GM23248 (cell line): Measurements from ENCODE around the gene TRAPPC3. TPM values are rescaled to one million over a fixed set of nuclear protein-coding genes. Genes with fewer than 3 reads are reported as not detected.

Experiments
- DNase-seq: peaks from one replicate; pipeline ENCODE4 v3.0.0-alpha.2; 2015
- H2AFZ ChIP-seq: fragments of 200-600 bp; sonication (generic); 2 replicates; pipeline ENCODE4 v1.6.1; 2016; ENCODE audit warnings: antibody characterized with exemption
- H3F3A ChIP-seq: fragments of 200-600 bp; sonication (generic); 2 replicates; pipeline ENCODE4 v1.6.1; 2016; ENCODE audit warnings: mild to moderate bottlenecking, antibody characterized with exemption, mixed run types; ENCODE audit not compliant: insufficient read depth
- H3K27ac ChIP-seq: fragments of 200-600 bp; sonication (generic); 2 replicates; pipeline ENCODE4 v1.5.1; 2016; ENCODE audit warnings: mild to moderate bottlenecking
- H3K27me3 ChIP-seq: fragments of 200-600 bp; sonication (generic); replicated peaks from 2 replicates; pipeline ENCODE4 v1.6.1; 2016; ENCODE audit warnings: mild to moderate bottlenecking; ENCODE audit not compliant: insufficient read depth
- H3K36me3 ChIP-seq: fragments of 200-600 bp; sonication (generic); 2 replicates; pipeline ENCODE4 v1.6.1; 2016; ENCODE audit warnings: low read depth, mild to moderate bottlenecking
- H3K4me1 ChIP-seq: fragments of 200-600 bp; sonication (generic); 2 replicates; pipeline ENCODE4 v1.6.1; 2016; ENCODE audit warnings: mild to moderate bottlenecking; ENCODE audit not compliant: insufficient read depth
- H3K4me2 ChIP-seq: fragments of 200-600 bp; sonication (generic); one replicate; pipeline ENCODE4 v1.6.1; 2016; ENCODE audit warnings: mild to moderate bottlenecking; ENCODE audit not compliant: unreplicated experiment
- H3K4me3 ChIP-seq: fragments of 200-600 bp; sonication (generic); 2 replicates; pipeline ENCODE4 v1.5.1; 2016; ENCODE audit warnings: mild to moderate bottlenecking
- H3K79me2 ChIP-seq: fragments of 200-600 bp; sonication (generic); 2 replicates; pipeline ENCODE4 v1.6.1; 2016; ENCODE audit warnings: mild to moderate bottlenecking; ENCODE audit not compliant: insufficient read depth
- H3K9ac ChIP-seq: fragments of 200-600 bp; sonication (generic); 2 replicates; pipeline ENCODE4 v1.6.1; 2016; ENCODE audit warnings: mild to moderate bottlenecking
- H3K9me2 ChIP-seq: fragments of 200-600 bp; sonication (generic); 2 replicates; pipeline ENCODE4 v1.6.1; 2016; ENCODE audit warnings: mixed run types, mild to moderate bottlenecking, moderate library complexity; ENCODE audit not compliant: insufficient read depth
- H3K9me3 ChIP-seq: fragments of 200-600 bp; sonication (generic); one replicate; pipeline ENCODE4 v1.6.1; 2017; ENCODE audit warnings: low read depth
- H4K20me1 ChIP-seq: fragments of 200-600 bp; sonication (generic); 2 replicates; pipeline ENCODE4 v1.6.0; 2016; ENCODE audit not compliant: insufficient read depth
- EZH2 ChIP-seq: fragments of 200-600 bp; sonication (generic); IDR thresholded peaks from 2 replicates; pipeline ENCODE4 v1.6.1; 2018; ENCODE audit warnings: antibody characterized with exemption, mild to moderate bottlenecking; ENCODE audit not compliant: insufficient read depth, poor library complexity, severe bottlenecking
- EZH2phosphoT487 ChIP-seq: fragments of 200-600 bp; sonication (generic); IDR thresholded peaks from 2 replicates; pipeline ENCODE4 v1.6.1; 2018; ENCODE audit warnings: antibody characterized with exemption, moderate library complexity, mild to moderate bottlenecking, low read depth; ENCODE audit not compliant: insufficient read depth
- WGBS, 2 experiments: methylation state at CpG; one replicate each; pipeline ENCODE4 v1.1.6; 2015 to 2017; ENCODE audit warnings: low lambda C conversion rate in 2 of 2, low coverage in 1 of 2; ENCODE audit errors: missing lambda C conversion rate in 2 of 2; 5-methylcytosine and 5-hydroxymethylcytosine counted together
- in situ Hi-C: fragments of 300-500 bp; cut with MboI; formaldehyde crosslinking; loops from 2 replicates; pipeline ENCODE4 v1.15.0; 2020
- polyA plus RNA-seq: library from polyadenylated mRNA; unstranded; fragments of >200 nt; fragmentation: Nextera tagmentation; extraction: Ambion mirVana; gene quantifications from 2 replicates; pipeline ENCODE4 v1.2.1, GENCODE V29; 2016
- total RNA-seq: library from RNA; depleted of rRNA; stranded (reverse); fragments of >200 nt; shearing (Covaris generic); gene quantifications from 2 replicates; pipeline ENCODE4 v1.2.3, GENCODE V29; 2014

The TRAPPC3 gene
- total and polyA plus RNA-seq, 2 experiments from 2014 or later = 112 to 134 TPM

GRCh38 chr1:36128905-36129206 is 20.4 kb downstream of the TRAPPC3 start:
- Histone ChIP-seq H3K79me2 (no peaks in the 10 kb centered on the region), H3K9ac (no peak overlapping the region), H3K4me2 (no peak overlapping the region), H3K4me1 (peaks cover 21% of the 10 kb centered on the region), H3K27ac (peak overlapping the region; percentile 72), H3K9me2 (no peaks in the 10 kb centered on the region), H3K9me3 (no peaks in the 10 kb centered on the region), H3K27me3 (0 out of 2 replicates have a peak, but pooled peaks cover 4% of the 10 kb centered on the region), H2AFZ (no peak overlapping the region), H3K4me3 (no peak overlapping the region), H4K20me1 (no peaks in the 10 kb centered on the region), H3K36me3 (no peaks in the 10 kb centered on the region), H3F3A (peaks cover 17% of the 10 kb centered on the region; the same call in 1 of the 2 replicates)
- TF ChIP-seq EZH2phosphoT487 (no peak), EZH2 (no peak)
- in situ Hi-C loops = no loop called here
- no peak for DNase-seq
- WGBS, 2 experiments = 91 to 95% methylated on average over 3 of the region's 3 CpGs

GRCh38 chr1:36128126-36128904 is 21.0 kb downstream of the TRAPPC3 start:
- WGBS, 2 experiments = 75 to 80% methylated on average over 11 of the region's 11 CpGs
- no peak overlapping the region for H2AFZ ChIP-seq
- in situ Hi-C loops = no loop called here
- H3K9me3 ChIP-seq = no peaks in the 10 kb centered on the region
- peaks cover 17% of the 10 kb centered on the region for H3K4me1 ChIP-seq
- H4K20me1 ChIP-seq = no peaks in the 10 kb centered on the region
- no peak overlapping the region for H3K4me2 ChIP-seq
- no peaks in the 10 kb centered on the region for H3K9me2 ChIP-seq
- no peak for TF ChIP-seq EZH2
- TF ChIP-seq EZH2phosphoT487 = no peak
- H3F3A ChIP-seq = peaks cover 15% of the 10 kb centered on the region; the same call in 1 of the 2 replicates
- no peaks in the 10 kb centered on the region for H3K79me2 ChIP-seq
- 0 out of 2 replicates have a peak, but pooled peaks cover 4% of the 10 kb centered on the region for H3K27me3 ChIP-seq
- H3K36me3 ChIP-seq = no peaks in the 10 kb centered on the region
- H3K4me3 ChIP-seq = no peak overlapping the region
- peak; percentile 92 for DNase-seq
- H3K9ac ChIP-seq = peak overlapping the region; percentile 57
- H3K27ac ChIP-seq = peak overlapping the region; percentile 72

- Histone ChIP-seq H3K27me3 (0 out of 2 replicates have a peak, but pooled peaks cover 4% of the 10 kb centered on the region), H3F3A (peaks cover 10% of the 10 kb centered on the region; the same call in 1 of the 2 replicates), H3K4me3 (no peak overlapping the region), H3K79me2 (no peaks in the 10 kb centered on the region), H2AFZ (no peak overlapping the region), H3K9me2 (no peaks in the 10 kb centered on the region), H3K27ac (no peak overlapping the region), H3K4me1 (peaks cover 12% of the 10 kb centered on the region), H3K9ac (no peak overlapping the region), H3K9me3 (no peaks in the 10 kb centered on the region), H4K20me1 (no peaks in the 10 kb centered on the region), H3K4me2 (no peak overlapping the region), H3K36me3 (no peaks in the 10 kb centered on the region)
- DNase-seq = no peak
- TF ChIP-seq EZH2phosphoT487 (no peak), EZH2 (no peak)
- WGBS, 2 experiments = 93 to 100% methylated on average over 1 to 7 of the region's 7 CpGs
- in situ Hi-C loops = no loop called here
Observed at GRCh38 chr1:36126797-36127500, 22.3 kb downstream of the TRAPPC3 start.

- Histone ChIP-seq H4K20me1 (no peaks in the 10 kb centered on the region), H3K79me2 (no peaks in the 10 kb centered on the region), H3K9me2 (no peaks in the 10 kb centered on the region), H3K27ac (no peak overlapping the region), H2AFZ (no peak overlapping the region), H3K27me3 (0 out of 2 replicates have a peak, but pooled peaks cover 4% of the 10 kb centered on the region), H3K9ac (no peak overlapping the region), H3K9me3 (no peaks in the 10 kb centered on the region), H3K4me3 (no peak overlapping the region), H3K4me2 (no peak overlapping the region), H3K4me1 (peaks cover 12% of the 10 kb centered on the region), H3K36me3 (no peaks in the 10 kb centered on the region), H3F3A (peaks cover 10% of the 10 kb centered on the region; the same call in 1 of the 2 replicates)
- WGBS, 2 experiments = 90 to 94% methylated on average over 19 to 21 of the region's 21 CpGs
- in situ Hi-C loops = no loop called here
- DNase-seq = no peak
- TF ChIP-seq EZH2 (no peak), EZH2phosphoT487 (no peak)
Observed at GRCh38 chr1:36126005-36126716, 23.1 kb downstream of the TRAPPC3 start.
